Mucosa of descending colon (tissue), 3 donors: Measurements from ENCODE around the gene TJP3. TPM values are rescaled to one million over a fixed set of nuclear protein-coding genes. Genes with fewer than 3 reads are reported as not detected.

Experiments
- ATAC-seq: fragments of 200-7000 bp; cut with Tn5 transposase; one replicate; pipeline ENCODE4 v1.9.1; 2020; ENCODE audit warnings: mild to moderate bottlenecking, moderate library complexity
- DNase-seq, 3 donors: peaks; one replicate each; pipeline ENCODE4 v3.0.0-alpha.2; 2020
- H3K36me3 ChIP-seq: fragments of 200-600 bp; one replicate; pipeline ENCODE4 v1.8.0; 2021; ENCODE audit warnings: low read depth, mild to moderate bottlenecking
- H3K4me1 ChIP-seq: fragments of 200-600 bp; one replicate; pipeline ENCODE4 v1.8.0; 2021; ENCODE audit warnings: low read depth, mild to moderate bottlenecking
- H3K4me3 ChIP-seq: fragments of 200-600 bp; one replicate; pipeline ENCODE4 v1.8.0; 2021; ENCODE audit warnings: mild to moderate bottlenecking
- H3K9me3 ChIP-seq: fragments of 200-600 bp; one replicate; pipeline ENCODE4 v1.8.0; 2021; ENCODE audit warnings: mild to moderate bottlenecking
- intact Hi-C, 2 donors: fragments of 100-400 bp; cut with DNase I in 1 of 2; cut with micrococcal nuclease in 1 of 2; formaldehyde crosslinking; loops; one replicate each; pipeline versions ENCODE4 v1.11.0 to v1.11.1; 2022; cut with DNase I, micrococcal nuclease
- total RNA-seq, 3 donors: library from RNA; stranded (reverse); fragmentation: NEBNext Ultra II Directional in 2 of 3; extraction: Animal tissue kit (Norgen Biotek cat#: 25700) in 2 of 3; gene quantifications; one replicate each; pipeline versions ENCODE4 v1.2.1 to v1.2.4, GENCODE V29; 2021 to 2023
- TF ChIP-seq, protein P1 (sequence below): fragments of 200-600 bp; IDR thresholded peaks from one replicate; pipeline ENCODE4 v1.8.0; 2022; ENCODE audit warnings: antibody characterized with exemption, mild to moderate bottlenecking
- donor health status: DM: no; HTN: no; CAD: no; lungs with moderate emphysema.
- donor health status: DM: no; HTN: no; CAD: no.
- donor health status: DM: no; HTN: yes; CAD: no.

TJP3 gene
- total RNA-seq, 3 donors from 2014 or later: 167 to 357 (median 285) TPM

DNA sequence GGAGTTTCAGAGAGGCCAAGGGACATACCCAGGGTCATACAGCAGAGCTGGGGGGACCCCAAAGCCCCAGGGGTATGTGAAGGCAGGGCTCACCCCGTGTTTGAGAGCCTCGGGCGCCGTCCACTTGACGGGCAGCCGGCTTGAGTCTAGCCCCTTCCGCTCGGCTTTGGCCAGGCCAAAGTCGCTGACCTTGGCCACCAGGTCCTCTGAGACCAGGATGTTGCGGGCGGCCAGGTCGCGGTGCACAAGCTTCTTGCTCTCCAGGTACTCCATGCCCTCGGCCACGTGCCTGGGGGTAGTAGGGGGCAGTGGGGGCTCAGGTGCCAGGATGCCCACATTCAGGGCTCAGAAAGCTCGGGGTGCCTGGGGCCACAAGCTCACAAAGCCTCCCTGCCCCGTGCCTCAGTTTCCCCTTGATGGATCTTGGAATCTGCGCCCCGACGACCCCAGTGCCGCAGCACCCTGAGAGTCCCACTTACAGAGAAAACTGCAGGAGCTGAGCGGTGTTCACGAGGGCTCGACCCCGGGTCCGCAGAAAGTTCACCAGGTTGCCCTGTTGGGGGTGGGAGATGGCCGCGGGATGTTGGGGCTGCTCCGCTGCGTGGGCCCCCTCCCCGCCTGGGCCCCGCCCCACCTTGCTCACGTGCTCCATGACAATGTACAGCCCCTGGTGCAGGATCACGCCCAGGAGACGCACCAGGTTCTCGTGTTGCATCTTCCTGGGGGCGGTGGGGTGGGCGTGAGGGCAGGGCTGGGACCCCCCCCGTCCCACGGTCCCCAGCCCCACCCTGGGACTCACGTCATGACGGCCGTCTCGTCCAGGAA, 70.9 kb downstream of the TJP3 start:
- no peaks in the 10 kb centered on the region for H3K4me1 ChIP-seq
- TF ChIP-seq, protein P1, sequence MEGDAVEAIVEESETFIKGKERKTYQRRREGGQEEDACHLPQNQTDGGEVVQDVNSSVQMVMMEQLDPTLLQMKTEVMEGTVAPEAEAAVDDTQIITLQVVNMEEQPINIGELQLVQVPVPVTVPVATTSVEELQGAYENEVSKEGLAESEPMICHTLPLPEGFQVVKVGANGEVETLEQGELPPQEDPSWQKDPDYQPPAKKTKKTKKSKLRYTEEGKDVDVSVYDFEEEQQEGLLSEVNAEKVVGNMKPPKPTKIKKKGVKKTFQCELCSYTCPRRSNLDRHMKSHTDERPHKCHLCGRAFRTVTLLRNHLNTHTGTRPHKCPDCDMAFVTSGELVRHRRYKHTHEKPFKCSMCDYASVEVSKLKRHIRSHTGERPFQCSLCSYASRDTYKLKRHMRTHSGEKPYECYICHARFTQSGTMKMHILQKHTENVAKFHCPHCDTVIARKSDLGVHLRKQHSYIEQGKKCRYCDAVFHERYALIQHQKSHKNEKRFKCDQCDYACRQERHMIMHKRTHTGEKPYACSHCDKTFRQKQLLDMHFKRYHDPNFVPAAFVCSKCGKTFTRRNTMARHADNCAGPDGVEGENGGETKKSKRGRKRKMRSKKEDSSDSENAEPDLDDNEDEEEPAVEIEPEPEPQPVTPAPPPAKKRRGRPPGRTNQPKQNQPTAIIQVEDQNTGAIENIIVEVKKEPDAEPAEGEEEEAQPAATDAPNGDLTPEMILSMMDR: no peak
- no peaks in the 10 kb centered on the region for H3K36me3 ChIP-seq
- H3K9me3 ChIP-seq: peaks cover 21% of the 10 kb centered on the region
- DNase-seq (no peak), ATAC-seq (no peak)
- no peak overlapping the region for H3K4me3 ChIP-seq
- intact Hi-C loops: no loop called here

DNA sequence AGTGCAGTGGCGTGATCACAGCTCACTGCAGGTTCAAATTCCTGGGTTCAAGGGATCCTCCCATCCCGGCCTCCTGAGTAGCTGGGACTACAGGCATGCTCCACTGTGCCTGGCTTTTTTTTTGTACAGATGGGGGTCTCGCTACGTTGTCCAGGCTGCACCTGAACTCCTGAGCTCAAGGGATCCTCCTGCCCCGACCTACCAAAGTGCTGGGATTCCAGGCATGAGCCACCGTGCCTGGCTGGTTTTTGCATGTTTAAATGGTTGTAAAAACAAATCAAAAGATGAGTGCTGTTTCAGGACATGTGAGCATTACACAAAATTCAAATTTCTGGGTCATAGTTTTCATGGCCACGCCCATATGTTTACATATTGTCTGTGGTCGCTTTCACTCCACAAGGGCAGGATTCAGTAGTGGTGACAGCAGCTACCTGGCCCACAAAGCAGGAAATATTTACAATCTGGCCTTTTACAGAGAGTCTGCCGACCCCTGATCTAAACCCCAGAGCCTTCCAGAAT, 72.7 kb downstream of the TJP3 start:
- DNase-seq (no peak), ATAC-seq (no peak)
- H3K36me3 ChIP-seq: no peaks in the 10 kb centered on the region
- H3K4me3 ChIP-seq: no peak overlapping the region
- H3K9me3 ChIP-seq: peaks cover 21% of the 10 kb centered on the region
- no peaks in the 10 kb centered on the region for H3K4me1 ChIP-seq
- TF ChIP-seq, protein P1: no peak
- intact Hi-C loops: no loop called here

DNA sequence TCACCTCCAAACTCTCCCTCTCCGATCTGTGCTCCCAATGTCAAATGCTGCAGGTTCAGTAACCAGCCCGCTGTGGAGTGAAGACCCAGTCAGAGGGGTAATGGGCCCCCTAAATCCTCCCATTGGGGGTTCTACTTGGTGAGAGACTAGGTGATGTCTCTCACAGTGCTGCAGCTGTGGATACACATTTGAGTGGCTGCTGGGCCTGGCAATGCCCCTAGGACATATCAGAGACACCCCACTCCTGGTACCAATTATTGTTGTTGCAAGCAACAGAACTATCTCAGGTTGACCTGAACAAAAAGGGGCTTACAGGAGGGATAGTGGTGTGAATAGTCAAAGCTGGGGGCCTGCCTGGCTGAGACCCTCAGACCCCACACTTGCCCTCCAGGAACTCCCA, 73.4 kb downstream of the TJP3 start:
- TF ChIP-seq, protein P1: no peak
- Histone ChIP-seq H3K36me3 (no peaks in the 10 kb centered on the region), H3K4me1 (no peaks in the 10 kb centered on the region), H3K4me3 (no peak overlapping the region), H3K9me3 (peaks cover 21% of the 10 kb centered on the region)
- no peak for ATAC-seq
- intact Hi-C loops: no loop called here
- no peak for DNase-seq

DNA sequence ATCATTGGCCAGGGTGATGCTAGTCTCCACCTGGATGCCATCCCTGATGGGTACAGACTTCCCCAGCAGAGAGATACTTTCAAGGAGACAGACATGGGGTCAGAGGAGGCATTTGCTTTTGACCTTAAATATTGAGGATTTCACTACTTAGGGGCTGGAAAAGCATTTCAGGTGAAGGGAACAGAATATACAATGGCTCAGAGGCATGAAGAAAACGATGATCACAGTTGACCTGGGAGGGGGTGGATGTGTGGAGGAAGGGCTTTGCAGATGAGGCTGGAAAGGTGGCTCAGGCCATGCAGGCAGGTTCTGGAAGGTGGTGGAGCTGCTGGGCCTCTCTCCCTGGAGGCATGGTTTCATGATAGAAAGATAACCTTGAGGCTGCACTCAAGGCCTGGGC, 74.1 kb downstream of the TJP3 start:
- Histone ChIP-seq H3K4me3 (no peak overlapping the region), H3K9me3 (peaks cover 21% of the 10 kb centered on the region), H3K36me3 (no peaks in the 10 kb centered on the region), H3K4me1 (no peaks in the 10 kb centered on the region)
- ATAC-seq (no peak), DNase-seq (no peak)
- intact Hi-C loops: no loop called here
- TF ChIP-seq, protein P1: no peak

DNA sequence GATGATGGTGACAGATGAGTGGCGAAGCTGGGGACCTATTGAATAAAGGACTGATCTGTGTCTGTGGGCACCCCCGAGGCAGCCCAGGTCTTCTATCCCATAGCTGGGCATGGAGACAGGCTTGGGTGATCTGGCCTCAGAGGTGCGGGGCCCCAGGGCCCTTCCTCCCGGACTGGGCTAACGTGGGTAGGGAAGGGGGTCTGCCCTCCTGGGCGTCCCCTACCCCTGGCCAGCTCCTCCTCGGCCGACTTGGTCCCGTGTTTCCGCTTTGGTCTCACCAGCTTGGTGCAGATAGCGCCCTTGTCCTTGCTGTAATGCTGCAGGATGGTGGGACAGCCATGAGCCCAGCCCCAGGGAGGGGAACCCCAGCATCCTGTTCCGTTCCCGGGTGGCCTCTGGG, 74.7 kb downstream of the TJP3 start:
- no peaks in the 10 kb centered on the region for H3K4me1 ChIP-seq

More for the DNA sequence above, 74.7 kb downstream of the TJP3 start:
- no peaks in the 10 kb centered on the region for H3K36me3 ChIP-seq
- ATAC-seq (no peak), DNase-seq (no peak)
- H3K4me3 ChIP-seq: no peak overlapping the region
- H3K9me3 ChIP-seq: peaks cover 21% of the 10 kb centered on the region
- TF ChIP-seq, protein P1: no peak
- intact Hi-C loops: no loop called here
